ENCODE measurements around the gene ESYT3.
A peak's percentile ranks its signal among the peaks of the same experiment; 100 is the strongest.
"Not testable (repeated sequence)": the region's sequence is repeated elsewhere in the genome, so short reads cannot be mapped to it uniquely, and the experiment has no call there.

ESYT3 gene

DNA sequence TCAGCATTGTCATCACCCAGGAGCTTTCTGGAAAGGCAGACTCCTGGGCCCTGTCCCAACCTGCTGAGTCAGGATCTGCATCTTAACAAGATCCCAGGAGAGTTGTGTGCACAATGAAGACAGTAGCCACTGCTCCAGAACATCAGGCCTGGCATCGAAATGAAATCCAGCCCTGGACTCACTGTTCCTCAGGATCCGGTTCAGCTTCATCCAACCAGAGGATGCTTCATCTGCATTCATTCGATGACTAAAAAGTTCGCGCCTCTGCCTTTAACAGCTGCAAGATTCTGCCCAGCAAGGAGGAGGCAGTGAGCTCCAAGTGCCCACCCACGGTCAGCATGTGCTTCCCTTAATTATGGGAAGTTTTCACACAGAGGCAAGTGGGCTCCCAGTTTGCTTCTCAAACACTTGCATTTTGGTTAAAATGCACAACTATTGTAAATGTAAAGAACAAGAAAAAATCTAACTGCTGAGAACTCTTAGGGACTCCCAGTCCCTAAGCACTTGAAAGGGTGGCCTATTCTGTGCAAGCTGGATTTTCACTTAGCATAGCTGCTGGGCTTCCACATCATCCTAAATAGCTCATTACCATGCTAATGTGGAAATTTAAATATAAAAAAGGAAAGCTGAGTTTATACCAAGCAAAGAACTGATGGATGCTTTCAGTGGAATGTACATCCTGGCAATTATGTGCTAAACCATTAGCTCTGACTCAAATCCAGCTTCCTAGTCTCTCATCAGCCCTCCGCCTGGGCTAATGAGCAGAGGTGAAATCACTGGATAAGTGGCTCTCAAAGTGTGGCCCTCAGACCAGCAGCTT, 25.5 kb upstream of the ESYT3 start:
- DNase-seq, result no peak

DNA sequence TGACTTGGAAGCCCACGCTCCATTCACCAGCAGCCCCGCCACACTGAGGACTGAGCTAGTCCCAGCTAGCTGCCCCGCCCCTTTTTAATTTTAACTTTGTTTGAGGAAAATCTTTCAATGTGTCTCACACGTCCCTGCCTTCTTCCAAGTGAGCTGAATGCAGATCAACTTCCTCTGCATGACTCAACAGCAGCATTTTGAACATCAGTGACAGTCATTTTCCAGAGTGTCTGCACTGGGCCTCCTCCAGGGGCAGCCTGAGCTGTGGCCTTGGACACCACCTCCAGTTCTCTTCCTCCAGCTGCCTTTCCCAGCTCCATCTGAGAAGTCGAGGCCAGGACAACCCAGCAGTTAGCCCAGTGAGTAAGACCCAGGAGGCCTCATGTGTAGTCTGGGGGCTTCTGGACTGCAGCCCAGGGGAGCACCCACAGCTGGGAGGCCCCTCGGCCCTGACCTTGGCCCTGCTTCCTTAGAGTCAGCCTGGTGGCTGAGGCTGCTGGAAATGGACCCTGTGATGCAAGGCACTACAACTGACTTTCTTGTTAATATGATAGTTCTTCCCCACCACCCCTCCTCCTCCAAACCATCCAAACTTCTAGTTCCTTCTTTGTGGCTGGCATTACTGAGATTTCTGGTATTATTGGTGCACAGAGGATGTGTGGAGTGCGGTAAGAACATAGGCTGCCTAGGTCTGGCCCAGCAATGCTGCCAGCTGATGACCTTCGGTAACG, 21.4 kb upstream of the ESYT3 start:
- peak; percentile 44 for DNase-seq

- DNase-seq, result not testable (repeated sequence)
Measured at GRCh38 chr3:138416236-138416635, 18.2 kb upstream of the ESYT3 start.

DNA sequence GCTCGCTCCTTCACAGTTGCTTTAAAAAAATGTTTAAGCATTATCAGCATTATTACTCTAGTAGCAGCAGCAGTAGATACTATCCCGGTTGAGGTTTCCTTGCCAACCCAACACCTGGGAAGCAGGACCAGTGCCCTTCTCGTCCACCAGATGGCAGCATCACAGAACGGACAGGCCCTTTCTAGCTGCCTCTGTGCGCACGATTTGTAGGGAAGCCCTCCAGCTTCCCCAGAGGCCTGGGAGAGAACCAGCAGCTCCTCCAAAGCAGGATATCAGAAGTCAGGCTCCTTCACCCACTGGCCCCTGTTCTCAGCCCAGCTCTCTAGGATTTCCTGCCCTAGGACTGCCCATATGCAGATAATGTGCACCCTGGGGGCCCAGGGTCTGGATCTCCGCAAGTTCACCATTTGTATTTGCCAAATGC, 16.8 kb upstream of the ESYT3 start:
- peak; percentile 78 for DNase-seq

DNA sequence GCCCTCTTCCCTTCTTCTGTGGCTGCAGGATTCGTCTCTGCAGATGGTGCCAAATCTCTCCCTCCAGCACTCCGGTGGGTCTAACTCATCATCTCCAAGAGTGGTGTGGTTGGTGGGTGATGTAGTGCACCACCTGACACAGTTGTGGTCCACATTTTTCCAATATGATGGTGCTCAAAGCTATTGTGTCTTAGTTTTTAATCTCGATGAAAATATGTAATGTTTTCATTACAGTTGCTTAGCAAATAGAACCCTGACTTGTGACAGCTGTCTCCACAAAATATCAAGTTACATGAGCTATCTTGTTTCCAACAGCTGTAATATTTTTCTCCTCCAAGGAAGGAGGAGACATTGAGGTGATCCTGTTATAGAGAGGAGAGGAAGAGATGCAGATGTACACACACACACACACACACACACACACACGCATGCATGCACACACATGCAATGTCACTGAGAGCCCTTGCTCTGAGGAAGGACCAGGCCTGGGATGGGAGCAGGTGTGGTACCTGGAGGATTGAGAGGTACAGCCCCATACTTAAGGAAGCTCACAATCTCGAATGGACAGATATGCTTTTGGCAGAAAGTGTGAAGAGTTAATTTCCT, 15.7 kb upstream of the ESYT3 start:
- no peak for DNase-seq

- DNase-seq, result no peak
Measured at GRCh38 chr3:138423316-138423715, 11.1 kb upstream of the ESYT3 start.

DNA sequence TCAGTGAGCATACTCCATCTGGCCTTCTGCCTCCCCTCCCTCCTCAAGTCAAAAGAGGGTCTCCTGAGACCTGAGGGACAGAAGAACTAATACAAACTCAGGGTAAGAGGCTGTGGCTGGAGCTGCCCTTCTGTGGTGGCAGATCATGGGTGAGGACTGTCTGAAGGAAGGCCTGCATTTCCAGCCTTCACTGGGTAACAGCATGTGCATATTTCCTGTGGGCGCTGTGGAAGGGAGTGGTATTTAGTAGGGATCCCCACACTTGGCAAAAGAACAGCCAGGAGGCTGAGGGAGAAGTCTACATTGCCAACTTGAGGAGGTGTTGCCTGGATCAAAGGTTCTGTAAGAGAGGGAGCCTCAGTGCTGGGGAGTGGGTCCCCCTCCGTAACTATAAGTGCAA, 10.1 kb upstream of the ESYT3 start:
- no peak for DNase-seq

GRCh38 chr3:138426211-138426610, 8.2 kb upstream of the ESYT3 start:
- peak; percentile 32 for DNase-seq

- DNase-seq, result not testable (repeated sequence)
Measured at GRCh38 chr3:138426754-138427153, 7.7 kb upstream of the ESYT3 start.

DNA sequence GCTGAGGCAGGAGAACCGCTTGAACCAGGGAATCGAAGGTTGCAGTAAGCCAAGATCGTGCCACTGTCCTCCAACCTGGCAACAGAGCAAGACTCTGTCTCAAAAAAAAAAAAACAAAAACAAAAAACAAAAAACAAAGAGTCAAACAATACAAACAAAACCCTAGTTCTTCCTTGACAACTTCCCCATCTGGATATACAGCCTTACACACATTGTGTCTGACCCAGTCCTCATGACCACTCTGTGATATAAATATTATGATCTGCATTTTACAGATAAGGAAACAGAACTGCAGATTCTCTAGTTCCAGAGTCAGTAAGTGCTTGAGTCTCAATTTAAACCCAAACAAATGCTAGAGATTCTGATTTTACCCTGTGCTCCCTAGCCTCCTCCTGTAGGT, 4.8 kb upstream of the ESYT3 start:
- DNase-seq, result no peak

DNA sequence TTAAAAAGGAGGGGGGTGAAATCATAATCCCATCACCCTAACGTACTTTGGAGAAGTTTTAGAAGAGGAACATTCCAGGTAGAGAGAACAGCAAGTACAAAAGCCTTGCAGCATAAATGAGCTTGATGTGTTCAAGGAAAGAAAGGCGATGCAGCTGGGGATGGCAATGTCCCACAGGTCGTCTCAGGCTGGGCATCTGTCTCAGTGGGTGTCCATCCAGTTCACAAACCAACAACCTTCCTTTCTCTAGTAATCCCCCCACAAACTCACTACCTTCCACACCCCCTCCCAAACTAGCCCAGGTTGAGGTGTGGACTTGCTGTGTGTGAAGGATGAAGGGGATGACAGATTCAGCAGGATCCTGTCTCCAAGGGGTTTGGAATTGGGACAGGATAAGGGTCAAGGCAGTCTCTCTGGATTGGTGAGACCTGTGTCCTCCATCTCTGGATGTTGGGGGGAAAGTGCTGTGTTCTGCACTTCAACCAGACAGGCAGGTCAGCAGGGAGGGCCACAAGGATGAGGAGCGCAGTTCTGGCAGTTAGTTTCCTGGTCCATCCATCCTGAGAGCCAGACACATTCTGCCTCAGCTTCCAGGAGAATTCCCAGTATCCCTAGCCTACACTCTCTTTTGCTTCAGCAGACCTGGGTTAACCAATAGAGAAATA, 1.7 kb upstream of the ESYT3 start:
- no peak for DNase-seq

DNA sequence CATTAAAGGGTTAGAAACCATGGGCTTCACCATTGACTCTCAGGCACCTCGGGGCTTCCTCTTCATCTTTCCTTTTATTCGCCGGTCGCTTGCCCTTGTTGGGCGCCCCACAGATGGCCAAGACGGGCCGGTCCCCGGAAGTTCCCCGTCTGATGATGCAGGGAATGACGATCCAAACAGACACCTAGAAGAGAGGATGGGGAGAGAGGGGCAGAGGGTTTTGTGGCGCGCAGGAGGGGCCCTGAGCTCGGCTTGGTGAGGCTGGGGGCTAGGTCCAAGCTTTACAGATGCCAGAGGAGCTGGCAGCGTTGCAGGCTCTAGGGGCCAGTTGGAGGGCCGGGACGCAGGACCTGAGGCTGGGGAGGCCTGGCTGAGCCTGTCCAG, 532 bp upstream of the ESYT3 start:
- DNase-seq, result no peak

DNA sequence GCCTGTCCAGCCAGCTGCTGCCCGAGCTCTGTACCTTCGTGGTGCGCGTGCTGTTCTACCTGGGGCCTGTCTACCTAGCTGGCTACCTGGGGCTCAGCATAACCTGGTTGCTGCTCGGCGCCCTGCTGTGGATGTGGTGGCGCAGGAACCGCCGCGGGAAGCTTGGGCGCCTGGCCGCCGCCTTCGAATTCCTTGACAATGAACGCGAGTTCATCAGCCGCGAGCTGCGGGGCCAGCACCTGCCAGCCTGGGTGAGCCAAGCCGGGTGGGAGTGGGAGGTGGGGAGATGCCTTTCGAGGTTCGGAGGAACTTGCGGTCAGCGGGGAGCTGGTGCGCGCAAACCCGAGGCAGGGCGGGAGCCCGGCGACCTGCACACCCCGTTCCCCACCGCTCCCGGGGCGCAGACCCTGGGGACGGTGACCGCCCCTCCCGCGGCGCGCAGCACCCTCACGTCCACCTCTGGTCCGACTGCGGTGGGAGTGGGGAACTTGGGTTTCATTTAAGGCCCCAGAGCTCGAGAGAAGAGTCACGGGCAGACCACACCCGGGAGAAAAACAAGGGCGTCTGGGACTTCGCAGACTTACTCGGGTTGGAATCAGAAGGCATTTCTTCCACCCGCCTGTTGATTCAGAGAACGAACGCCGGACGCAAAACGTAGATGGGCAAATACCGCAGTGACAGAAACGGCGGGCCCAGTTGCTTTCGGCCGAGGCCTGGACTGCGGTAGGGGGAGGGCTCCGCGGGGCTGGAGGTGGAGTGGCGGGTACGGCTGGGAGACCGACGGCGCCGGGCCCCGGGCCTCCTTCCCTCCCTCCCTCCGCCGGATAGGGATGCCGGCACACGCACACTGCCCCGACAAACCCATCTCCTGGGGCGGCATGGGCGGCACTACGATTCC, 708 bp downstream of the ESYT3 start:
- DNase-seq, result no peak

DNA sequence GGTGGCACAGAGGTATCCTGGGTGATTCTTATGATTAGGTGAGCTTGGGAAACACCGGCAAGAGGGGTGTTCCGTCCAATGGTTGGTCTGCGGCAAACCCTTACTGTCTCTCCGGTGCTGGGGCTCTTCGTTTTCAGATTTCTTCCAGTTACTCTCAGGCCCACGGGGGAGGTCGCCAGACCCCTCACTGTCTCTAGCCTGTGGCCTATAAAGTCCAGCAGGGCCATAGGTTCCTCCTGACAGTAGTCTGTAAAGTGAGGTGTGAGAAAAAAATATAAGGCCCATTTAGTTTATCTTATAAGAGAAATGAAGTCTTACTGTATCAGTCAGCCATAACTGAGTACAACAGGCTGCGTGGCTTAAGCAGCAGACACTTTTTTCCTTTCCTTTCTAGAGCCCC, 1.4 kb downstream of the ESYT3 start:
- no peak for DNase-seq

DNA sequence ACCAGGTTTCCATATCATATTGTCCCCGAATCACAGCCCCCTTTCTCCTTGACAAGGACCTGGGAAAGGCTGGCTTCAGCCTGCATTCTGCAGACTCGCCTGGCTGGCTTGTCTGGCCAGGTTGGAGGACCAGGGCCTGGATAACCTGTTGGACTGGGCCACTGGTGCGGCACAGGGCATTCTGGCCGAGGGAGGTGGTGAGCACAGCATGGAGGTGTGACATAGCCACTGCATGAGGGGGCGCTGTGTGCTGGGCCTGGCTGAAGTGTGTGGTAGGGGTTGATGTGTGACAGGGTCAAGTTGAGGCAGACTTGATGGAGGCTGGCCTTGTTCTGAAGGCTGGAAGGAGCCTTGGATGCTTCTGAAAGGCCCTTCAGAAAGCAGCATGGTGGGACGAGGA, 2.9 kb downstream of the ESYT3 start:
- no peak for DNase-seq

GRCh38 chr3:138438896-138439295, 4.5 kb downstream of the ESYT3 start:
- DNase-seq, result no peak

GRCh38 chr3:138439646-138440045, 5.2 kb downstream of the ESYT3 start:
- peak; percentile 39 for DNase-seq

- DNase-seq, result peak; percentile 54
Measured at GRCh38 chr3:138440121-138440521, 5.7 kb downstream of the ESYT3 start.

GRCh38 chr3:138440596-138440995, 6.2 kb downstream of the ESYT3 start:
- peak; percentile 65 for DNase-seq

GRCh38 chr3:138441256-138441655, 6.8 kb downstream of the ESYT3 start:
- no peak for DNase-seq

GRCh38 chr3:138441742-138442141, 7.3 kb downstream of the ESYT3 start:
- peak; percentile 62 for DNase-seq

DNA sequence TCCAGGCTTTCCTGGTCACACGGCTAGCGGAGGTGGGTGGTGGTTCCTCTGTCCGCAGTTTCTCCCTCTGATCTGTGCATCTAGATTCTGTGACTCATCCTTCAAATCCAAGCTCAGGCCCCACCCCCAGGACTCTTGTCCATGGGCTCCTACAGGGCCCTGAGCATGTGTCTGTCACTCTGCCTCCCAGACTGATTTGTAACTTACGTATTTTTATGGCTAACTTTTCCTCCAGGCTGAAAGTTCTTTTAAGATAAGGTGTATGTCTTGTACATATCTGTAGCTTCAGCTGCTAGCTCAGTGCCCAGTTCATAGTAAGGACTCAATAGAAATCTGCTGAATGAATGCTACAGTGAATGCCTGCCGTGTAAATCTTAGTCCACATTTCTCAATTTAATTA, 8.0 kb downstream of the ESYT3 start:
- peak; percentile 74 for DNase-seq
